H9 (cell line): Measurements from ENCODE around the gene REXO4. TPM values are rescaled to one million over a fixed set of nuclear protein-coding genes. Genes with fewer than 3 reads are reported as not detected.

Experiments
- DNase-seq: peaks from one replicate; pipeline ENCODE4 v3.0.0-alpha.2; 2017
- H2AFZ ChIP-seq: one replicate; pipeline ENCODE4 v1.6.1; 2013; ENCODE audit warnings: mild to moderate bottlenecking, low read length, control low read depth, moderate library complexity
- H2AK5ac ChIP-seq: 2 replicates; pipeline ENCODE4 v1.6.1; 2013; ENCODE audit warnings: low read length, control low read depth, mixed read lengths; ENCODE audit not compliant: insufficient read length
- H2BK120ac ChIP-seq: one replicate; pipeline ENCODE4 v1.6.1; 2013; ENCODE audit warnings: low read depth, mild to moderate bottlenecking, low read length, control low read depth, inconsistent platforms; ENCODE audit not compliant: poor library complexity, severe bottlenecking
- H2BK12ac ChIP-seq: 2 replicates; pipeline ENCODE4 v1.6.1; 2013; ENCODE audit warnings: low read length, control low read depth, mixed read lengths, low read depth; ENCODE audit not compliant: insufficient read length
- H2BK15ac ChIP-seq: 2 replicates; pipeline ENCODE4 v1.6.1; 2013; ENCODE audit warnings: low read depth, low read length, control low read depth
- H2BK20ac ChIP-seq: one replicate; pipeline ENCODE4 v1.6.1; 2013; ENCODE audit warnings: low read depth, mild to moderate bottlenecking, low read length, control low read depth, inconsistent platforms; ENCODE audit not compliant: poor library complexity, severe bottlenecking
- H2BK5ac ChIP-seq: 2 replicates; pipeline ENCODE4 v1.6.1; 2013; ENCODE audit warnings: low read length, control low read depth, mixed read lengths; ENCODE audit not compliant: insufficient read length
- H3K14ac ChIP-seq: 2 replicates; pipeline ENCODE4 v1.6.1; 2013; ENCODE audit warnings: low read length, control low read depth; ENCODE audit not compliant: insufficient read depth
- H3K18ac ChIP-seq: 2 replicates; pipeline ENCODE4 v1.6.1; 2013; ENCODE audit warnings: low read depth, mild to moderate bottlenecking, mixed read lengths, low read length, control low read depth; ENCODE audit not compliant: insufficient read length
- H3K23ac ChIP-seq: 2 replicates; pipeline ENCODE4 v1.6.1; 2013; ENCODE audit warnings: low read length, control low read depth, mixed read lengths, low read depth; ENCODE audit not compliant: insufficient read length
- H3K23me2 ChIP-seq: 2 replicates; pipeline ENCODE4 v1.6.1; 2013; ENCODE audit warnings: low read depth, mild to moderate bottlenecking, mixed read lengths, low read length, control low read depth; ENCODE audit not compliant: insufficient read length, poor library complexity, severe bottlenecking
- H3K27ac ChIP-seq: 2 replicates; pipeline ENCODE4 v1.5.1; 2013; ENCODE audit warnings: low read length, control low read depth, mixed read lengths, low read depth; ENCODE audit not compliant: insufficient read length
- H3K27me3 ChIP-seq: 2 replicates; pipeline ENCODE4 v1.6.1; 2013; ENCODE audit warnings: low read length, control low read depth, inconsistent platforms; ENCODE audit not compliant: insufficient read depth
- H3K4ac ChIP-seq: 2 replicates; pipeline ENCODE4 v1.6.1; 2013; ENCODE audit warnings: low read depth, mild to moderate bottlenecking, control low read depth, inconsistent platforms, low read length, moderate library complexity
- H3K4me1 ChIP-seq: 2 replicates; pipeline ENCODE4 v1.6.1; 2013; ENCODE audit warnings: low read length, control low read depth, inconsistent platforms; ENCODE audit not compliant: insufficient read depth
- H3K4me2 ChIP-seq: 2 replicates; pipeline ENCODE4 v1.6.1; 2013; ENCODE audit warnings: low read length, control low read depth, mixed read lengths; ENCODE audit not compliant: insufficient read length, insufficient read depth
- H3K56ac ChIP-seq: 2 replicates; pipeline ENCODE4 v1.6.1; 2013; ENCODE audit warnings: low read depth, mild to moderate bottlenecking, mixed read lengths, low read length, control low read depth; ENCODE audit not compliant: insufficient read length
- H3K79me1 ChIP-seq: 2 replicates; pipeline ENCODE4 v1.6.1; 2013; ENCODE audit warnings: low read depth, mild to moderate bottlenecking, moderate library complexity, low read length, control low read depth, inconsistent platforms; ENCODE audit not compliant: insufficient read depth, poor library complexity, severe bottlenecking
- H3K79me2 ChIP-seq: 2 replicates; pipeline ENCODE4 v1.6.1; 2013; ENCODE audit warnings: low read length, control low read depth, inconsistent platforms; ENCODE audit not compliant: insufficient read depth
- H3K9ac ChIP-seq: 2 replicates; pipeline ENCODE4 v1.6.1; 2013; ENCODE audit warnings: low read length, control low read depth, mixed read lengths; ENCODE audit not compliant: insufficient read length; ENCODE audit errors: extremely low read depth
- H3K9me3 ChIP-seq: one replicate; pipeline ENCODE4 v1.6.1; 2013; ENCODE audit warnings: low read depth, low read length, inconsistent platforms; ENCODE audit not compliant: control insufficient read depth
- H3T11ph ChIP-seq: one replicate; pipeline ENCODE4 v1.6.1; 2013; ENCODE audit warnings: mild to moderate bottlenecking, low read length, control low read depth, inconsistent platforms
- H4K20me1 ChIP-seq: one replicate; pipeline ENCODE4 v1.6.1; 2013; ENCODE audit not compliant: control insufficient read depth, insufficient read length, insufficient read depth
- H4K5ac ChIP-seq: 2 replicates; pipeline ENCODE4 v1.6.1; 2013; ENCODE audit warnings: low read depth, mild to moderate bottlenecking, mixed read lengths, low read length, control low read depth; ENCODE audit not compliant: insufficient read length
- H4K8ac ChIP-seq: replicated peaks from 2 replicates; pipeline ENCODE4 v1.6.1; 2013; ENCODE audit warnings: low read length, control low read depth, mixed read lengths, low read depth; ENCODE audit not compliant: insufficient read length
- H4K91ac ChIP-seq: 2 replicates; pipeline ENCODE4 v1.6.1; 2013; ENCODE audit warnings: low read depth, mild to moderate bottlenecking, moderate library complexity, mixed read lengths, low read length, control low read depth; ENCODE audit not compliant: insufficient read length
- H3K27ac Mint-ChIP-seq, 3 experiments: 2 replicates in 2 of 3; 3 replicates in 1 of 3; pipeline ENCODE4 v1.8.0; 2020 to 2021; ENCODE audit warnings: mixed read lengths in 3 of 3, mild to moderate bottlenecking in 1 of 3, moderate library complexity in 1 of 3
- H3K27me3 Mint-ChIP-seq: 2 replicates; pipeline ENCODE4 v1.8.0; 2021; ENCODE audit warnings: low read depth, mild to moderate bottlenecking, moderate library complexity, mixed read lengths
- H3K36me3 Mint-ChIP-seq, 3 experiments: 2 replicates in 2 of 3; 3 replicates in 1 of 3; pipeline ENCODE4 v1.8.0; 2020 to 2021; ENCODE audit warnings: low read depth in 3 of 3, mixed read lengths in 3 of 3; ENCODE audit not compliant: insufficient read depth in 1 of 3
- H3K4me1 Mint-ChIP-seq, 2 experiments: 2 replicates each; pipeline ENCODE4 v1.8.0; 2020; ENCODE audit warnings: mixed read lengths in 2 of 2
- H3K4me3 Mint-ChIP-seq, 2 experiments: 2 replicates in 1 of 2; 3 replicates in 1 of 2; pipeline ENCODE4 v1.8.0; 2020 to 2021; ENCODE audit warnings: mild to moderate bottlenecking in 2 of 2, mixed read lengths in 2 of 2, moderate library complexity in 1 of 2
- H3K9me3 Mint-ChIP-seq, 2 experiments: 2 replicates in 1 of 2; 3 replicates in 1 of 2; pipeline ENCODE4 v1.8.0; 2020; ENCODE audit warnings: mild to moderate bottlenecking in 2 of 2, mixed read lengths in 2 of 2, moderate library complexity in 1 of 2
- WGBS: extraction: QIAGEN DNeasy Blood & Tissue Kit; methylation state at CpG from one replicate; pipeline ENCODE4 v1.1.7; 2013; ENCODE audit warnings: missing lambda C conversion rate, low lambda C conversion rate, mixed read lengths; ENCODE audit not compliant: insufficient read length; ENCODE audit errors: extremely low coverage; 5-methylcytosine and 5-hydroxymethylcytosine counted together
- total RNA-seq: library from RNA; stranded (reverse); gene quantifications from 2 replicates; pipeline ENCODE4 v1.2.1, GENCODE V29; 2021
- TF ChIP-seq, protein P1 (sequence below): fragments of 200-600 bp; sonication (generic); conservative IDR thresholded peaks from 3 replicates; pipeline ENCODE4 v1.8.0; 2021; ENCODE audit warnings: antibody characterized with exemption, mild to moderate bottlenecking

REXO4 gene
- total RNA-seq, 1 experiment from 2014 or later: 35.2 TPM

DNA sequence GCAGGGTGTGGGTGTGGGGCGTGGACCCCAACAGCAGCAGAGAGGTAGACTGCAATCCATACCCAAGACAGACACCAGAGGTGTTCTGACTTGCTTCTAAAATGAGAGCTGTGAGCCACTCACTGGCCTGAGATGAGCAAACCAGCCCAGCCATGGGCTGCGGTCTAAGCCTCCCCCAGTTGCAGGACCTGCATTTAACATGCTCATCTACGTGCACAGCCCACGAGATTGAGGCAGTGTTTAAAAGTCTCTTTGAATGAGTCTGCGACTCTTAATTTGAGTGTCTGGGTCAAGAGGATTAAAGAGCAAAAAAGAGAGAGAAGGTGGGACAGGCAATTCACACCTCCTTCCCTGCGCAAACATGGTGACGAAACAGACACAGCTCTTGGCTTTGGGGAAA lies 47.9 kb downstream of the REXO4 start:
- Mint-ChIP-seq H3K36me3 (peaks cover 27 to 78% (median 62%) of the 10 kb centered on the region in 3 experiments; a peak in 6 of 7 replicates), H3K4me3 (no peak overlapping the region), H3K27ac (no peak overlapping the region; a peak in 1 of 7 replicates), H3K4me1 (peaks cover 9 to 11% of the 10 kb centered on the region in 2 experiments), H3K9me3 (no peaks in the 10 kb centered on the region), H3K27me3 (no peaks in the 10 kb centered on the region)
- H3T11ph ChIP-seq: no peak overlapping the region
- no peak overlapping the region for H3K56ac ChIP-seq
- H3K9ac ChIP-seq: no peak overlapping the region
- no peaks in the 10 kb centered on the region for H3K4me1 ChIP-seq
- H3K79me2 ChIP-seq: peaks cover 59% of the 10 kb centered on the region; the same call in 1 of the 2 replicates
- H3K27ac ChIP-seq: no peak overlapping the region
- H3K27me3 ChIP-seq: no peaks in the 10 kb centered on the region
- H4K8ac ChIP-seq: no peak overlapping the region
- no peak overlapping the region for H2BK120ac ChIP-seq
- H3K23ac ChIP-seq: no peak overlapping the region
- no peak overlapping the region for H2BK15ac ChIP-seq
- H2BK5ac ChIP-seq: no peak overlapping the region
- no peak overlapping the region for H4K5ac ChIP-seq
- H3K14ac ChIP-seq: no peak overlapping the region
- no peak overlapping the region for H3K18ac ChIP-seq
- H2AK5ac ChIP-seq: no peak overlapping the region
- no peak overlapping the region for H4K91ac ChIP-seq
- WGBS: no CpG with 5 or more reads among the region's 7 CpGs
- H2BK20ac ChIP-seq: no peak overlapping the region
- H3K9me3 ChIP-seq: no peaks in the 10 kb centered on the region
- no peak overlapping the region for H3K4me2 ChIP-seq
- TF ChIP-seq, protein P1, sequence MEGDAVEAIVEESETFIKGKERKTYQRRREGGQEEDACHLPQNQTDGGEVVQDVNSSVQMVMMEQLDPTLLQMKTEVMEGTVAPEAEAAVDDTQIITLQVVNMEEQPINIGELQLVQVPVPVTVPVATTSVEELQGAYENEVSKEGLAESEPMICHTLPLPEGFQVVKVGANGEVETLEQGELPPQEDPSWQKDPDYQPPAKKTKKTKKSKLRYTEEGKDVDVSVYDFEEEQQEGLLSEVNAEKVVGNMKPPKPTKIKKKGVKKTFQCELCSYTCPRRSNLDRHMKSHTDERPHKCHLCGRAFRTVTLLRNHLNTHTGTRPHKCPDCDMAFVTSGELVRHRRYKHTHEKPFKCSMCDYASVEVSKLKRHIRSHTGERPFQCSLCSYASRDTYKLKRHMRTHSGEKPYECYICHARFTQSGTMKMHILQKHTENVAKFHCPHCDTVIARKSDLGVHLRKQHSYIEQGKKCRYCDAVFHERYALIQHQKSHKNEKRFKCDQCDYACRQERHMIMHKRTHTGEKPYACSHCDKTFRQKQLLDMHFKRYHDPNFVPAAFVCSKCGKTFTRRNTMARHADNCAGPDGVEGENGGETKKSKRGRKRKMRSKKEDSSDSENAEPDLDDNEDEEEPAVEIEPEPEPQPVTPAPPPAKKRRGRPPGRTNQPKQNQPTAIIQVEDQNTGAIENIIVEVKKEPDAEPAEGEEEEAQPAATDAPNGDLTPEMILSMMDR: no peak
- H4K20me1 ChIP-seq: no peaks in the 10 kb centered on the region
- H2AFZ ChIP-seq: no peak overlapping the region
- peaks cover 34% of the 10 kb centered on the region for H3K79me1 ChIP-seq
- peaks cover 3% of the 10 kb centered on the region for H3K23me2 ChIP-seq
- no peak for DNase-seq
- H3K4ac ChIP-seq: no peak overlapping the region
- H2BK12ac ChIP-seq: no peak overlapping the region
